ENCODE results near the gene EDIL3.

The EDIL3 gene

GRCh38 chr5:83899326-83899970 lies 485.2 kb downstream of the EDIL3 start:
- no peak for DNase-seq (ENCODE audit: low spot score)

GRCh38 chr5:83895860-83896259 lies 488.8 kb downstream of the EDIL3 start:
- TF ChIP-seq CTCF (IDR thresholded peaks at IDR 0.05; ENCODE audit: borderline replicate concordance, control extremely low read depth, extremely low read depth, insufficient read depth, missing control alignments), result no peak

More at GRCh38 chr5:83899326-83899970, 485.2 kb downstream of the EDIL3 start:
- in situ Hi-C loops (cut with MboI; ENCODE audit: low sequenced_read_pairs, unreplicated experiment), result no loop called here
- TF ChIP-seq CTCF (IDR thresholded peaks at IDR 0.05; ENCODE audit: borderline replicate concordance, control extremely low read depth, extremely low read depth, insufficient read depth, missing control alignments), result no peak

GRCh38 chr5:83891261-83891660 lies 493.4 kb downstream of the EDIL3 start:
- DNase-seq (ENCODE audit: low spot score), result no peak
- TF ChIP-seq CTCF (IDR thresholded peaks at IDR 0.05; ENCODE audit: borderline replicate concordance, control extremely low read depth, extremely low read depth, insufficient read depth, missing control alignments), result no peak
- in situ Hi-C loops (cut with MboI; ENCODE audit: low sequenced_read_pairs, unreplicated experiment), result no loop called here

More at GRCh38 chr5:83895860-83896259, 488.8 kb downstream of the EDIL3 start:
- no peak for DNase-seq (ENCODE audit: low spot score)
- in situ Hi-C loops (cut with MboI; ENCODE audit: low sequenced_read_pairs, unreplicated experiment), result no loop called here

Measured in GM13976 (cell line).